HepG2 (cell line): ENCODE measurements around the gene KRT17. TPM values are rescaled to one million over a fixed set of nuclear protein-coding genes. Genes with fewer than 3 reads are reported as not detected.
"Not testable (repeated sequence)": the region's sequence is repeated elsewhere in the genome, so short reads cannot be mapped to it uniquely, and the experiment has no call there.

Source experiments
- ATAC-seq: fragments of 200-7000 bp; cut with Tn5 transposase; 3 replicates; pipeline ENCODE4 v1.9.1; 2020; ENCODE audit warnings: mild to moderate bottlenecking, moderate library complexity
- BruUV-seq: library from RNA; stranded (reverse); fragments of 400-500 nt; replicated peaks from 2 replicates; lab custom pipeline; 2021; lab: Mats Ljungman, UMichigan
- CTCF ChIA-PET: fragments of 300-600 bp; formaldehyde crosslinking; extraction: SDS; loops from one replicate; lab custom pipeline; 2021; ENCODE audit warnings: low total read pairs, inconsistent platforms, low intra/inter-chr PET ratio; lab: Yijun Ruan, JAX
- POLR2A ChIA-PET: fragments of 350-600 bp; sonication (Branson Sonifier 250); formaldehyde crosslinking; loops from one replicate; lab custom pipeline; 2020; ENCODE audit warnings: antibody characterized with exemption, inconsistent platforms; lab: Yijun Ruan, JAX
- DNase-seq: peaks from one replicate; pipeline ENCODE4 v3.0.0-alpha.2; 2015; ENCODE audit warnings: low spot score
- FAIRE-seq: peaks from 3 replicates; lab custom pipeline; 2011; peaks lifted over from hg19 to GRCh38; lab: Jason Lieb, UNC
- H2AFZ ChIP-seq: one replicate; pipeline ENCODE4 v1.6.1; 2011; ENCODE audit warnings: low read length, inconsistent platforms
- H3K27ac ChIP-seq: fragments of 300-600 bp; 3 replicates; pipeline ENCODE4 v1.8.0; 2011; ENCODE audit warnings: mixed run types, mild to moderate bottlenecking, mixed read lengths, low read length, inconsistent platforms; ENCODE audit not compliant: insufficient read depth; ENCODE audit errors: extremely low read length
- H3K27me3 ChIP-seq, 2 experiments: fragments of 200-600 bp in 1 of 2; 2 replicates in 1 of 2; 3 replicates in 1 of 2; pipeline versions ENCODE4 v1.6.0 to v1.8.0; 2011; ENCODE audit warnings: low read length in 2 of 2, mild to moderate bottlenecking in 2 of 2, moderate library complexity in 2 of 2, inconsistent platforms in 1 of 2; ENCODE audit not compliant: insufficient read depth in 2 of 2, control insufficient read depth in 1 of 2
- H3K36me3 ChIP-seq, 2 experiments: fragments of 200-600 bp in 1 of 2; replicated peaks in 1 of 2; 2 replicates in 1 of 2; 3 replicates in 1 of 2; pipeline versions ENCODE4 v1.5.1 to v1.8.0; 2011; ENCODE audit warnings: low read length in 2 of 2, inconsistent platforms in 1 of 2; ENCODE audit not compliant: insufficient read depth in 2 of 2, control insufficient read depth in 1 of 2
- H3K4me1 ChIP-seq: 2 replicates; pipeline ENCODE4 v1.5.1; 2012; ENCODE audit warnings: low read length, inconsistent platforms; ENCODE audit not compliant: insufficient read depth
- H3K4me2 ChIP-seq: 2 replicates; pipeline ENCODE4 v1.6.0; 2011; ENCODE audit warnings: low read depth, low read length, inconsistent platforms
- H3K4me3 ChIP-seq, 3 experiments: fragments of 200-600 bp in 1 of 3; sonication (generic), shearing (Covaris generic) in 1 of 3; replicated peaks in 1 of 3; 2 replicates each; pipeline ENCODE4 v1.5.1; 2011 to 2016; ENCODE audit warnings: low read length in 3 of 3, inconsistent platforms in 2 of 3, low read depth in 2 of 3, mild to moderate bottlenecking in 2 of 3, control low read depth in 1 of 3, mixed read lengths in 1 of 3; ENCODE audit not compliant: insufficient read depth in 1 of 3
- H3K79me2 ChIP-seq: one replicate; pipeline ENCODE4 v1.6.1; 2011; ENCODE audit warnings: low read length, inconsistent platforms; ENCODE audit not compliant: insufficient read depth
- H3K9ac ChIP-seq: 2 replicates; pipeline ENCODE4 v1.6.0; 2011; ENCODE audit warnings: mild to moderate bottlenecking, low read depth, low read length, inconsistent platforms; ENCODE audit not compliant: insufficient read depth
- H3K9me3 ChIP-seq: 2 replicates; pipeline ENCODE4 v1.5.1; 2012; ENCODE audit warnings: mild to moderate bottlenecking, low read length
- H4K20me1 ChIP-seq: 2 replicates; pipeline ENCODE4 v1.6.0; 2011; ENCODE audit warnings: inconsistent platforms, mild to moderate bottlenecking, low read length, moderate library complexity; ENCODE audit not compliant: insufficient read depth
- MNT ChIP-seq: fragments of 450-650 bp; IDR thresholded peaks from 2 replicates; pipeline ENCODE4 v1.6.1; 2016
- WGBS: methylation state at CpG from one replicate; pipeline ENCODE4 v1.1.6; 2017; ENCODE audit warnings: low lambda C conversion rate; 5-methylcytosine and 5-hydroxymethylcytosine counted together
- in situ Hi-C: cut with HindIII; loops from 2 replicates; pipeline ENCODE4 v1.10.0; 2017; ENCODE audit warnings: low pct_unique_long_range_greater_than_20kb; ENCODE audit not compliant: extremely low pct_ligation_motif_present
- intact Hi-C: fragments of 100-400 bp; cut with micrococcal nuclease; formaldehyde crosslinking; loops from one replicate; pipeline ENCODE4 v1.10.0; 2022; ENCODE audit not compliant: unreplicated experiment
- polyA plus RNA-seq, 8 experiments: library from polyadenylated mRNA; depleted of rRNA in 3 of 8; stranded (reverse) in 7 of 8; unstranded in 1 of 8; fragments of >200 nt; fragmentation: Illumina TruSeq in 4 of 8; extraction: Trizol in 4 of 8; gene quantifications; 2 replicates each; pipeline versions ENCODE4 v1.2.1 to v1.2.3, GENCODE V29; 2011 to 2016; ENCODE audit warnings: low read depth in 4 of 8, missing spikeins in 1 of 8, mixed read lengths in 1 of 8; ENCODE audit not compliant: insufficient read depth in 1 of 8
- total RNA-seq, 5 experiments: library from RNA; depleted of rRNA; stranded (reverse); fragments of >200 nt; fragmentation: Illumina TruSeq; extraction: Trizol; gene quantifications; 2 replicates each; pipeline ENCODE4 v1.2.3, GENCODE V29; 2016; ENCODE audit warnings: low read depth in 1 of 5

KRT17 gene
- total and polyA plus RNA-seq, 2 of the 13 experiments (the other 11 are each of a cell fraction or from before 2014, with no cell fraction given), result 0.38 to 0.82 TPM

- TF ChIP-seq MNT, result peak; percentile 71
- FAIRE-seq, H3K27ac ChIP-seq, H3K4me3 ChIP-seq, POLR2A ChIA-PET, DNase-seq, BruUV-seq, intact Hi-C loops, H2AFZ ChIP-seq, H4K20me1 ChIP-seq, H3K9me3 ChIP-seq, H3K4me2 ChIP-seq, CTCF ChIA-PET, ATAC-seq, H3K79me2 ChIP-seq, in situ Hi-C loops, H3K4me1 ChIP-seq, H3K9ac ChIP-seq, H3K36me3 ChIP-seq: not testable (repeated sequence)
- H3K27me3 ChIP-seq, result peaks cover 5 to 40% of the 10 kb centered on the region in 2 experiments; a peak in 4 of 5 replicates
- WGBS, result 35% methylated on average over 11 of the region's 11 CpGs
Measured at GRCh38 chr17:41628621-41629255, 4.4 kb upstream of the KRT17 start.

DNA sequence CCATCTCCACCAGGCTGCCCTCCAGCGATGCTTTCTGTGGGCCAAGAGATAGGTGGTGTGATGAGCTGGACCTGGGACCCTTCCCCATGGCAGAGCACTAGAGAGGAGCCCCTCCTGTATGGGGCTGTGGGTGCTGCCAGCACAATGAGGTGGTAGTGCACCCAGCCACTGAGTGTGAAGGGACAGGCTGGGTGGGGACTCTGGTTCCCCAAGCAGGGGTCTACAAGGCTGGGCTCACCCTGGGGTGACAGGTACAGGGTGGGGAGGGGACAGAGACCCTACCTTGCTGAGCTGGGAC is 3.6 kb upstream of the KRT17 start:
- intact Hi-C loops, BruUV-seq, H3K27ac ChIP-seq, H3K4me2 ChIP-seq, H3K79me2 ChIP-seq, H2AFZ ChIP-seq, DNase-seq, POLR2A ChIA-PET, in situ Hi-C loops, H3K36me3 ChIP-seq, H3K9me3 ChIP-seq, CTCF ChIA-PET, H3K4me1 ChIP-seq, H3K9ac ChIP-seq, H3K4me3 ChIP-seq, FAIRE-seq, H4K20me1 ChIP-seq: not testable (repeated sequence)
- no CpG with 5 or more reads among the region's 1 CpG for WGBS
- peaks cover 8 to 41% of the 10 kb centered on the region in 2 experiments; a peak in 4 of 5 replicates for H3K27me3 ChIP-seq
- peak; percentile 18; the same call in 2 of the 3 replicates for ATAC-seq
